Stimulated activated CD4-positive, alpha-beta T cell treated with anti-CD3 and anti-CD28 coated beads, Interleukin-2, amount 100 ng/mL, for 48 hours (primary cell): ENCODE results near the gene BCKDHB.
"Not testable (repeated sequence)": the region's sequence is repeated elsewhere in the genome, so short reads cannot be mapped to it uniquely, and the experiment has no call there.

Experiments used
- DNase-seq, 2 donors: peaks; one replicate each; pipeline ENCODE4 v3.0.0-alpha.2; 2020

Gene BCKDHB

GRCh38 chr6:80106418-80107235 is at the start of gene BCKDHB:
TSS of gene BCKDHB (plus strand) at chr6:80106671. CDS start at chr6:80106694, 23 bp downstream.
- DNase-seq: peak; percentile 91 to 96

- no peak for DNase-seq
Observed at GRCh38 chr6:80060774-80061173, 45.7 kb upstream of the BCKDHB start.

- DNase-seq: not testable (repeated sequence)
Observed at GRCh38 chr6:80068146-80068545, 38.3 kb upstream of the BCKDHB start.

- not testable (repeated sequence) for DNase-seq
Observed at GRCh38 chr6:80070431-80070830, 36.0 kb upstream of the BCKDHB start.

- no peak for DNase-seq
Observed at GRCh38 chr6:80077067-80077466, 29.4 kb upstream of the BCKDHB start.

- DNase-seq: no peak
Observed at GRCh38 chr6:80088637-80089036, 17.8 kb upstream of the BCKDHB start.

GRCh38 chr6:80091506-80091905 is 15.0 kb upstream of the BCKDHB start:
- DNase-seq: no peak

GRCh38 chr6:80094017-80094416 is 12.5 kb upstream of the BCKDHB start:
- DNase-seq: no peak

GRCh38 chr6:80095600-80095999 is 10.9 kb upstream of the BCKDHB start:
- DNase-seq: no peak

- DNase-seq: no peak
Observed at GRCh38 chr6:80098392-80098791, 8.1 kb upstream of the BCKDHB start.

GRCh38 chr6:80104520-80104919 is 2.0 kb upstream of the BCKDHB start:
- DNase-seq: no peak

GRCh38 chr6:80105972-80106417 is 476 bp upstream of the BCKDHB start:
- DNase-seq: no peak

GRCh38 chr6:80122576-80122975 is 16.1 kb downstream of the BCKDHB start:
- DNase-seq: not testable (repeated sequence)

GRCh38 chr6:80126657-80127345 is 20.3 kb downstream of the BCKDHB start:
- DNase-seq: no peak

- DNase-seq: no peak
Observed at GRCh38 chr6:80129485-80129884, 23.0 kb downstream of the BCKDHB start.

GRCh38 chr6:80133020-80133419 is 26.5 kb downstream of the BCKDHB start:
- DNase-seq: peak; percentile 15 to 21

- DNase-seq: no peak
Observed at GRCh38 chr6:80134065-80134464, 27.6 kb downstream of the BCKDHB start.

GRCh38 chr6:80142586-80142985 is 36.1 kb downstream of the BCKDHB start:
- no peak for DNase-seq

- DNase-seq: no peak
Observed at GRCh38 chr6:80143419-80143937, 37.0 kb downstream of the BCKDHB start.

- no peak for DNase-seq
Observed at GRCh38 chr6:80144753-80145315, 38.4 kb downstream of the BCKDHB start.

- DNase-seq: no peak
Observed at GRCh38 chr6:80145509-80145908, 39.0 kb downstream of the BCKDHB start.

GRCh38 chr6:80145921-80146320 is 39.5 kb downstream of the BCKDHB start:
- DNase-seq: no peak

- no peak for DNase-seq
Observed at GRCh38 chr6:80148220-80148619, 41.7 kb downstream of the BCKDHB start.

GRCh38 chr6:80151635-80152034 is 45.2 kb downstream of the BCKDHB start:
- no peak for DNase-seq
